ENCODE measurements around the gene NOTCH1. TPM values are rescaled to one million over a fixed set of nuclear protein-coding genes. Genes with fewer than 3 reads are reported as not detected.
"Not testable (repeated sequence)": the region's sequence is repeated elsewhere in the genome, so short reads cannot be mapped to it uniquely, and the experiment has no call there.

Gene NOTCH1
- polyA plus RNA-seq, 1 donor = 38.6 TPM

GRCh38 chr9:136564379-136564988 is 18.6 kb upstream of the NOTCH1 start:
- no peak for DNase-seq

- no peak for DNase-seq
These were observed 17.9 kb upstream of the NOTCH1 start for GRCh38 chr9:136563646-136564325.

- DNase-seq = no peak
These were observed 17.1 kb upstream of the NOTCH1 start for GRCh38 chr9:136562746-136563495.

GRCh38 chr9:136561779-136562178 is 15.9 kb upstream of the NOTCH1 start:
- no peak for DNase-seq

GRCh38 chr9:136560586-136560985 is 14.7 kb upstream of the NOTCH1 start:
- DNase-seq = no peak

GRCh38 chr9:136559371-136559770 is 13.5 kb upstream of the NOTCH1 start:
- not testable (repeated sequence) for DNase-seq

- DNase-seq = not testable (repeated sequence)
These were observed 13.0 kb upstream of the NOTCH1 start for GRCh38 chr9:136558846-136559245.

GRCh38 chr9:136558373-136558772 is 12.5 kb upstream of the NOTCH1 start:
- DNase-seq = no peak

GRCh38 chr9:136557036-136557435 is 11.2 kb upstream of the NOTCH1 start:
- no peak for DNase-seq

GRCh38 chr9:136556166-136556565 is 10.3 kb upstream of the NOTCH1 start:
- DNase-seq = no peak

GRCh38 chr9:136554870-136555269 is 9.0 kb upstream of the NOTCH1 start:
- no peak for DNase-seq

GRCh38 chr9:136553581-136553980 is 7.7 kb upstream of the NOTCH1 start:
- no peak for DNase-seq

- DNase-seq = no peak
These were observed 6.4 kb upstream of the NOTCH1 start for GRCh38 chr9:136552117-136552703.

- DNase-seq = no peak
These were observed 5.7 kb upstream of the NOTCH1 start for GRCh38 chr9:136551401-136552116.

GRCh38 chr9:136550439-136551289 is 4.8 kb upstream of the NOTCH1 start:
- DNase-seq = no peak

GRCh38 chr9:136549010-136549980 is 3.4 kb upstream of the NOTCH1 start:
- no peak for DNase-seq

- no peak for DNase-seq
These were observed 1.8 kb upstream of the NOTCH1 start for GRCh38 chr9:136547508-136548215.

GRCh38 chr9:136546697-136547501 is 1.1 kb upstream of the NOTCH1 start:
- DNase-seq = no peak

GRCh38 chr9:136545692-136545964 is 220 bp downstream of the NOTCH1 start:
- no peak for DNase-seq

Measured in hindlimb muscle (tissue), 1 donor.